H1 (cell line): ENCODE data around the gene UNC5B. TPM values are rescaled to one million over a fixed set of nuclear protein-coding genes. Genes with fewer than 3 reads are reported as not detected.

ENCODE experiments used
- TAF7 ChIP-seq: optimal IDR thresholded peaks from 2 replicates; pipeline ENCODE3; 2011; ENCODE audit warnings: low read depth, mild to moderate bottlenecking, inconsistent platforms, low read length, moderate library complexity, borderline replicate concordance
- polyA plus RNA-seq, 7 experiments: library from polyadenylated mRNA; depleted of rRNA in 3 of 7; stranded (reverse) in 5 of 7; unstranded in 2 of 7; fragments of >200 nt in 5 of 7; fragments of 200-250 nt in 2 of 7; gene quantifications; 1 replicate in 5 of 7; 2 replicates in 1 of 7; 4 replicates in 1 of 7; pipeline versions ENCODE4 v1.2.1 to v1.2.3, GENCODE V29; 2011 to 2013; ENCODE audit warnings: missing spikeins in 2 of 7, mixed read lengths in 2 of 7
- total RNA-seq: library from RNA; stranded (reverse); fragmentation: NEBNext Ultra II Directional; extraction: Animal tissue kit (Norgen Biotek cat#: 25700); gene quantifications from 2 replicates; pipeline ENCODE4 v1.2.1, GENCODE V29; 2021
- TF ChIP-seq, protein P1 (sequence below): IDR thresholded peaks from 2 replicates; pipeline ENCODE4 v1.6.1; 2012; ENCODE audit warnings: low read length, inconsistent platforms

Gene UNC5B
- total and polyA plus RNA-seq, 2 of the 8 experiments (the other 6 are each of a cell fraction or from before 2014, with no cell fraction given) = 27.9 to 31.8 TPM

DNA sequence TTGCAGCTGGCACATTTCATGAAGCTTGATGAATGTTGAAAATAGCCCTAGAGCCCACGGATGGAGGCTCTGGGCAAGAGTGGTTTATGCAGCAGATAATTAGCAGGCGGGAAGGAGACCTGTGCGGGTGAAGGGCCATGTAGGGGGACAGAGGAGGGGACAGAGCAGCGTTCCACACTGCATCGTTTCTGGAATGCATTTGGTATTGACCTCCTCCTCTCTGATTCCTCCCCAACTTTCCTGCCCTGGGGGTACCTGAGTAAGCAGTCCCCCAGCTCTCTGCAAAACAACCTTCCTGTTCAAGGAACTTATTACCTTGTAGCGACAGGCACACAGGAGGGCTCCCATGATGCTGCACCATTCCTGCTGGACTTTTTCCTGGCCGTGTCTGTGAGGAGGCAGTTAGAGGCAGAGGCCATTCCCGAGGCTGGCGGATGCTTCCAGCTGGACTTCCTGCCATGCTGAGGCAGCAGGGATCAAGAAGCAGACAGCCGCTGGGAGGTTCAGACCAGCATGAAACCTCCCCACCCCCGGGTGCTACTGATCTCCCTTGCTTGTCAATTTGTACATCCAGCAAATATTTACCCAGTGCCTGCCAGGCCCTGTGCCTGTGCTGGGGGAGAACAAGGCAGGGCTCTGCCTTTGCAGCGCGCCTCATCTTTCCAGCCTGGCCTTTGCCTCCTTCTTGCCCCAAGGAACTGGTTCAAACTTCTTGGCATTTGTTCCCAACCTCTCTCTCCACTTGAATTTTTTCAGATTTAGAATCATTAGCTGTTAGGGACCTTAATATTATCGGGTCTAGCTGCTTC is 135.4 kb downstream of the UNC5B start (continued):
- TF ChIP-seq, protein P1, sequence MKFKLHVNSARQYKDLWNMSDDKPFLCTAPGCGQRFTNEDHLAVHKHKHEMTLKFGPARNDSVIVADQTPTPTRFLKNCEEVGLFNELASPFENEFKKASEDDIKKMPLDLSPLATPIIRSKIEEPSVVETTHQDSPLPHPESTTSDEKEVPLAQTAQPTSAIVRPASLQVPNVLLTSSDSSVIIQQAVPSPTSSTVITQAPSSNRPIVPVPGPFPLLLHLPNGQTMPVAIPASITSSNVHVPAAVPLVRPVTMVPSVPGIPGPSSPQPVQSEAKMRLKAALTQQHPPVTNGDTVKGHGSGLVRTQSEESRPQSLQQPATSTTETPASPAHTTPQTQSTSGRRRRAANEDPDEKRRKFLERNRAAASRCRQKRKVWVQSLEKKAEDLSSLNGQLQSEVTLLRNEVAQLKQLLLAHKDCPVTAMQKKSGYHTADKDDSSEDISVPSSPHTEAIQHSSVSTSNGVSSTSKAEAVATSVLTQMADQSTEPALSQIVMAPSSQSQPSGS = no peak
- no peak for TF ChIP-seq TAF7
